Measurements from ENCODE around the gene PTPRN2. TPM values are rescaled to one million over a fixed set of nuclear protein-coding genes. Genes with fewer than 3 reads are reported as not detected.

Gene PTPRN2
- total RNA-seq, 1 experiment from 2014 or later, result 2.1 TPM

- Histone ChIP-seq H3K36me3 (ENCODE audit: control insufficient read depth in 1 of 2, insufficient read depth in 2 of 2, low read length in 2 of 2) (no peaks in the 10 kb centered on the region), H3K79me2 (ENCODE audit: insufficient read depth, low read length) (no peaks in the 10 kb centered on the region), H3K27ac (ENCODE audit: low read depth, low read length) (no peak overlapping the region), H3K9me2 (ENCODE audit: insufficient read depth) (no peaks in the 10 kb centered on the region), H3K9ac (ENCODE audit: low read length) (no peak overlapping the region), H3K4me2 (ENCODE audit: low read length) (no peak overlapping the region), H3K4me1 (ENCODE audit: control insufficient read depth in 1 of 2, insufficient read depth in 2 of 2, low read length in 2 of 2) (no peaks in the 10 kb centered on the region), H2AFZ (ENCODE audit: low read depth, low read length, poor library complexity, severe bottlenecking) (no peak overlapping the region), H4K20me1 (ENCODE audit: insufficient read depth) (no peaks in the 10 kb centered on the region), H3K9me3 (ENCODE audit: control insufficient read depth in 1 of 2, insufficient read depth in 1 of 2, low read depth in 1 of 2, low read length in 2 of 2) (no peaks in the 10 kb centered on the region; a peak in 2 of 4 replicates), H3K27me3 (ENCODE audit: insufficient read depth, low read length) (no peaks in the 10 kb centered on the region), H3K4me3 (replicated peaks in 1 of 2; ENCODE audit: low read depth in 1 of 2, low read length in 2 of 2) (no peak overlapping the region)
- no peak for TF ChIP-seq POLR2A (IDR thresholded peaks at IDR 0.05; ENCODE audit: borderline replicate concordance, extremely low read depth, insufficient read depth, insufficient read length)
- TF ChIP-seq SP1 (IDR thresholded peaks at IDR 0.05; ENCODE audit: low read depth), result no peak
- no peak for TF ChIP-seq JUND (IDR thresholded peaks at IDR 0.05)
- TF ChIP-seq, protein P1, sequence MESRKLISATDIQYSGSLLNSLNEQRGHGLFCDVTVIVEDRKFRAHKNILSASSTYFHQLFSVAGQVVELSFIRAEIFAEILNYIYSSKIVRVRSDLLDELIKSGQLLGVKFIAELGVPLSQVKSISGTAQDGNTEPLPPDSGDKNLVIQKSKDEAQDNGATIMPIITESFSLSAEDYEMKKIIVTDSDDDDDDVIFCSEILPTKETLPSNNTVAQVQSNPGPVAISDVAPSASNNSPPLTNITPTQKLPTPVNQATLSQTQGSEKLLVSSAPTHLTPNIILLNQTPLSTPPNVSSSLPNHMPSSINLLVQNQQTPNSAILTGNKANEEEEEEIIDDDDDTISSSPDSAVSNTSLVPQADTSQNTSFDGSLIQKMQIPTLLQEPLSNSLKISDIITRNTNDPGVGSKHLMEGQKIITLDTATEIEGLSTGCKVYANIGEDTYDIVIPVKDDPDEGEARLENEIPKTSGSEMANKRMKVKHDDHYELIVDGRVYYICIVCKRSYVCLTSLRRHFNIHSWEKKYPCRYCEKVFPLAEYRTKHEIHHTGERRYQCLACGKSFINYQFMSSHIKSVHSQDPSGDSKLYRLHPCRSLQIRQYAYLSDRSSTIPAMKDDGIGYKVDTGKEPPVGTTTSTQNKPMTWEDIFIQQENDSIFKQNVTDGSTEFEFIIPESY (IDR thresholded peaks at IDR 0.05; ENCODE audit: extremely low read depth, insufficient replicate concordance, low read length), result no peak
- TF ChIP-seq ELF1 (IDR thresholded peaks at IDR 0.05; ENCODE audit: borderline replicate concordance, low read depth), result no peak
- no peak for TF ChIP-seq CEBPB (IDR thresholded peaks at IDR 0.05; ENCODE audit: low read depth)
- TF ChIP-seq EZH2 (IDR thresholded peaks at IDR 0.05), result no peak
- no peak for TF ChIP-seq ZNF274 (IDR thresholded peaks at IDR 0.05; ENCODE audit: low read depth, low read length)
- no peak for TF ChIP-seq CBX3 (IDR thresholded peaks at IDR 0.05; ENCODE audit: low read depth)
- no peak for TF ChIP-seq EZH2phosphoT487 (IDR thresholded peaks at IDR 0.05; ENCODE audit: borderline replicate concordance)
- TF ChIP-seq SIN3A (IDR thresholded peaks at IDR 0.05; ENCODE audit: low read depth), result no peak
- no peak for TF ChIP-seq YY1 (IDR thresholded peaks at IDR 0.05; ENCODE audit: extremely low read depth, insufficient replicate concordance, low read depth, low read length)
- TF ChIP-seq REST (IDR thresholded peaks at IDR 0.05; ENCODE audit: low read depth), result no peak
- TF ChIP-seq, protein P2, sequence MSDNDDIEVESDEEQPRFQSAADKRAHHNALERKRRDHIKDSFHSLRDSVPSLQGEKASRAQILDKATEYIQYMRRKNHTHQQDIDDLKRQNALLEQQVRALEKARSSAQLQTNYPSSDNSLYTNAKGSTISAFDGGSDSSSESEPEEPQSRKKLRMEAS (IDR thresholded peaks at IDR 0.05), result no peak
- no peak for TF ChIP-seq POLR2AphosphoS5 (IDR thresholded peaks at IDR 0.05; ENCODE audit: low read depth, low read length)
- TF ChIP-seq TCF7L2 (IDR thresholded peaks at IDR 0.05; ENCODE audit: borderline replicate concordance, extremely low read depth, insufficient read depth, insufficient read length), result no peak
- TF ChIP-seq SRF (IDR thresholded peaks at IDR 0.05; ENCODE audit: low read depth), result no peak
- TF ChIP-seq RAD21 (IDR thresholded peaks at IDR 0.05; ENCODE audit: low read depth), result no peak
- no peak for TF ChIP-seq ZFX (IDR thresholded peaks at IDR 0.05)
- no peak for TF ChIP-seq EGR1 (IDR thresholded peaks at IDR 0.05; ENCODE audit: low read depth)
- DNase-seq (ENCODE audit: low read depth, low spot score), result no peak
- ATAC-seq, result no peak
- ChIA-PET CTCF (no interaction called here), POLR2A (no interaction called here), RAD21 (ENCODE audit: low non-redundant PET in 1 of 2, low total read pairs in 2 of 2, uncharacterized antibody in 2 of 2, unreplicated experiment in 2 of 2) (no interaction called here)
- BruUV-seq (replicated peaks), result no TSS peak
- intact Hi-C loops (cut with micrococcal nuclease), result no loop called here
Measured at GRCh38 chr7:158318511-158318913, 269.1 kb downstream of the PTPRN2 start.
